Measurements from ENCODE around the gene ABCC3. TPM values are rescaled to one million over a fixed set of nuclear protein-coding genes. Genes with fewer than 3 reads are reported as not detected.

Gene ABCC3
- total RNA-seq, 4 donors from 2014 or later: 297 to 655 (median 533) TPM

- intact Hi-C loops (cut with DNase I; ENCODE audit: low total_unique reads) (no loop called here), in situ Hi-C loops (cut with MboI; ENCODE audit: low pct_ligation_motif_present in 1 of 4, low pct_unique_long_range_greater_than_20kb in 1 of 4, low sequenced_read_pairs in 3 of 4) (no loop called here)
- DNase-seq: no peak
- 81 to 83% methylated on average over 8 to 12 of the region's 12 CpGs for WGBS, 2 donors (ENCODE audit: low coverage in 1 of 2)
- no peaks in the 10 kb centered on the region for H3K36me3 ChIP-seq
- peaks cover 24 to 28% (median 24%) of the 10 kb centered on the region in 4 donors for H3K4me1 ChIP-seq
- H3K4me3 ChIP-seq: no peak overlapping the region
- no peaks in the 10 kb centered on the region for H3K27me3 ChIP-seq
- H3K27ac ChIP-seq: no peak overlapping the region
- H3K9me3 ChIP-seq: no peaks in the 10 kb centered on the region
- TF ChIP-seq POLR2A (IDR thresholded peaks at IDR 0.05): no peak
- TF ChIP-seq EP300 (IDR thresholded peaks at IDR 0.05; ENCODE audit: low read depth): no peak
- TF ChIP-seq POLR2AphosphoS5 (IDR thresholded peaks at IDR 0.05): no peak
- TF ChIP-seq CTCF (IDR thresholded peaks at IDR 0.05): no peak
Observed at GRCh38 chr17:50664788-50665458, 30.2 kb downstream of the ABCC3 start.

- TF ChIP-seq CTCF (IDR thresholded peaks at IDR 0.05): no peak
- TF ChIP-seq POLR2A (IDR thresholded peaks at IDR 0.05): no peak
- no peak for TF ChIP-seq EP300 (IDR thresholded peaks at IDR 0.05; ENCODE audit: low read depth)
- in situ Hi-C loops (cut with MboI; ENCODE audit: low pct_ligation_motif_present in 1 of 4, low pct_unique_long_range_greater_than_20kb in 1 of 4, low sequenced_read_pairs in 3 of 4) (no loop called here), intact Hi-C loops (cut with DNase I; ENCODE audit: low total_unique reads) (no loop called here)
- no peak for DNase-seq
- WGBS, 2 donors (ENCODE audit: low coverage in 1 of 2): 88 to 92% methylated on average over 2 to 5 of the region's 5 CpGs
- no peak overlapping the region for H3K27ac ChIP-seq
- peaks cover 15 to 19% (median 15%) of the 10 kb centered on the region in 4 donors for H3K4me1 ChIP-seq
- H3K4me3 ChIP-seq: no peak overlapping the region
- H3K36me3 ChIP-seq: no peaks in the 10 kb centered on the region
- no peaks in the 10 kb centered on the region for H3K9me3 ChIP-seq
- H3K27me3 ChIP-seq: no peaks in the 10 kb centered on the region
Observed at GRCh38 chr17:50665838-50666237, 31.2 kb downstream of the ABCC3 start.

- DNase-seq: no peak
- Histone ChIP-seq H3K36me3 (no peaks in the 10 kb centered on the region), H3K4me1 (peaks cover 10 to 14% (median 11%) of the 10 kb centered on the region in 4 donors), H3K27me3 (no peaks in the 10 kb centered on the region), H3K27ac (no peak overlapping the region), H3K4me3 (no peak overlapping the region), H3K9me3 (no peaks in the 10 kb centered on the region)
- intact Hi-C loops (cut with DNase I; ENCODE audit: low total_unique reads) (no loop called here), in situ Hi-C loops (cut with MboI; ENCODE audit: low pct_ligation_motif_present in 1 of 4, low pct_unique_long_range_greater_than_20kb in 1 of 4, low sequenced_read_pairs in 3 of 4) (no loop called here)
- 87 to 95% methylated on average over 4 to 8 of the region's 8 CpGs for WGBS, 2 donors (ENCODE audit: low coverage in 1 of 2)
- TF ChIP-seq EP300 (IDR thresholded peaks at IDR 0.05; ENCODE audit: low read depth): no peak
- TF ChIP-seq POLR2AphosphoS5 (IDR thresholded peaks at IDR 0.05): no peak
- TF ChIP-seq CTCF (IDR thresholded peaks at IDR 0.05): no peak
- TF ChIP-seq POLR2A (IDR thresholded peaks at IDR 0.05): no peak
Observed at GRCh38 chr17:50666316-50666715, 31.6 kb downstream of the ABCC3 start.

- no peaks in the 10 kb centered on the region for H3K36me3 ChIP-seq
- no peak for DNase-seq
- TF ChIP-seq EP300 (IDR thresholded peaks at IDR 0.05; ENCODE audit: low read depth) (no peak), POLR2AphosphoS5 (IDR thresholded peaks at IDR 0.05) (peak in 1 of 3 donors; percentile 8)
- intact Hi-C loops (cut with DNase I; ENCODE audit: low total_unique reads) (no loop called here), in situ Hi-C loops (cut with MboI; ENCODE audit: low pct_ligation_motif_present in 1 of 4, low pct_unique_long_range_greater_than_20kb in 1 of 4, low sequenced_read_pairs in 3 of 4) (no loop called here)
- WGBS, 2 donors (ENCODE audit: low coverage in 1 of 2): 90 to 91% methylated on average over 2 to 14 of the region's 14 CpGs
- no peaks in the 10 kb centered on the region for H3K9me3 ChIP-seq
- no peak overlapping the region for H3K4me3 ChIP-seq
- no peak overlapping the region for H3K27ac ChIP-seq
- peaks cover 0 to 3% (median under 1%) of the 10 kb centered on the region in 4 donors for H3K4me1 ChIP-seq
- H3K27me3 ChIP-seq: no peaks in the 10 kb centered on the region
Observed at GRCh38 chr17:50667259-50668024, 32.8 kb downstream of the ABCC3 start.
